NCI-H1048 (cell line): ENCODE data around the gene FBXO41.

ENCODE experiments used
- DNase-seq: peaks from one replicate; lab custom pipeline; 2025; lab: John Stamatoyannopoulos, UW

FBXO41 gene

DNA sequence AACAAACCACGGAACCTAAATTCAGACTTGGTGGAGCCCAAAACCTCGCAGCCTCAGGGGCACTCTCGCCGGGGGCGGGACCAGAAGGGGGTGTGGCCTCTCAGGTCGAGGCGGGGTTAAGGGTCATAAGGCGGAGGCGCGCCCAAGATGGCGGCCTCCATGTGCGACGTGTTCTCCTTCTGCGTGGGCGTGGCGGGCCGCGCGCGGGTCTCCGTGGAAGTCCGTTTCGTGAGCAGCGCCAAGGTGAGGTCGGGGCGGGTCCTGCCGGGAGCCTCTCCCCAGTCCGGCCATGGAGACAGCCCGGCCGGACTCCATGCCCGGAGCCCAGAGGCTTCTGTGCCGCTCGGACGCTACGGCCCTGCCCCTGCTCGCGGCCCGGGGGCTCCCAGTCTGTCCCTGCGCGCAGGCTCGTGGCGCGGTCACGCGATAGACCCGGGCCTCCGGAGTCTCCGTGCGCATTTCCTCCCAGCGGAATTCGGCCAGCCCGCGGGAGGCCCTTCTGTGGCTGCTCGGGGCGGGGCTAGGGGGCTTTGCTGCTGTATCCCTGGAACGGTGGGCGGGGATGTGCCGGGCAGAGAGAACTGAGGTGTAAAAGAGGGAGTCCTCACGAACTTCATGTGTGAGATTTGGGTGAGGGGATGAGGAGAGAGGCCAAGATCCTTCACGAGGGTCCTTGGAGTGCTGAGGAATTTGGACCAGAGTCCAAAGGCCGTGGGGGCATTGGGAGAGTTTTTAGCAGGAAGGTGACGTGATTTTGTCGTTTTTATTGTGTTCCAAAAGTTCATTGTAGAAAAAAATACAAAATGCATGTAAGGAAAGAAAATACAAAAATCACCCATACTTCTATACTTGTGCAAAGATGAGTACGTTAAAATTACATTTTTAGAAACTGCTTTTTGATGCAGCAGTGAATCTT lies 69.9 kb downstream of the FBXO41 start, which contains the start of gene SMYD5:
TSS of gene SMYD5 (plus strand) at position 126 of the 916 bp plus-strand sequence. CDS start at position 148, 22 bp downstream.
- DNase-seq: peak; percentile 21

DNA sequence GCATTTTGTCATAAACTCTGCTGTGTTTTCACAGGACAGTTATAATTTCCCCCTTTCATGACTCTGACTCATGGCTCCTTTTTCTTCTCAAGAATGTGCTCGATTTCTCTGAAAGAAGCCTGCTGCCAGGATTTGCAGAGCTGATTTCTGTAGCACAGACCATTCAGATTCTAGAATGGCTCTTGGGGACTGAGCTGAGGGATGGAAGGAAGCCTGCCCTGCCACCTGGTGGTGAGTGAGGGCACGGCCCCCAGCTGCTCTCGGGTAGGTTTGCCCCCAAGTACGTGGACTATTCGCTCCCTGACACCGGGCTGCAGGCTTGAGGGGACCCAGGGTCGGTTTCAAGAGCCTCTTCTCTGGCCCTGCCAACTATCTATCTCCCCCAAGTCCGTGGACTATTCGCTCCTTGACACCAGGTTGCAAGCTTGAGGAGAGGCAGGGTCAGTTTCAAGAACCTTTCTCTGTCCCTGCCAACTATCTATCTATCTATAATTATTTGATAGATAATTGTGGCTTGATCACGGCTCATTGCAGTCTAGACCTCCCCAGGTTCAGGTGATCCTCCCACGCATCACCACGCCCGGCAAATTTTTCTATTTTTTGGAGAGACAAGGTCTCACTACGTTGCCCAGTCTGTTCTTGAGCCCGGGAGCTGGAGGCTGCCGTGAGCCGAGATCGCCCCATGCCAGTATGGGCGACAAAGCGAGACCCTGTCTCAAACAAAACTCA lies 71.7 kb downstream of the FBXO41 start:
- no peak for DNase-seq

DNA sequence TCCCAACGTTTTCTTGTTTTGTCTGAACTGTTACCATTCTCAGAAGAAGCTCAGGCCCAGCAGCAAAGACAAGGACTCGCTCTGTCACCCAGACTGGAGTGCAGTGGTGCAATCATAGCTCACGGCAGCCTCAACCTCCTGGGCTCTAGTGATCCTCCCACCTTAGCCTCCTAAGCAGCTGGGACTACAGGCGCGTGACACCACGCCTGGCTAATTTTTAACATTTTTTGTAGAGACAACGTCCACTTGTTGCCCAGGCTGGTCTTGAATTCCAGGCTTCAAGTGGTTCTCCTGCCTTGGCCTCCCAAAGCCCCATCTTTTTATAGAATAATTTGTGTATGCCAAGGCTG lies 72.2 kb downstream of the FBXO41 start:
- no peak for DNase-seq

DNA sequence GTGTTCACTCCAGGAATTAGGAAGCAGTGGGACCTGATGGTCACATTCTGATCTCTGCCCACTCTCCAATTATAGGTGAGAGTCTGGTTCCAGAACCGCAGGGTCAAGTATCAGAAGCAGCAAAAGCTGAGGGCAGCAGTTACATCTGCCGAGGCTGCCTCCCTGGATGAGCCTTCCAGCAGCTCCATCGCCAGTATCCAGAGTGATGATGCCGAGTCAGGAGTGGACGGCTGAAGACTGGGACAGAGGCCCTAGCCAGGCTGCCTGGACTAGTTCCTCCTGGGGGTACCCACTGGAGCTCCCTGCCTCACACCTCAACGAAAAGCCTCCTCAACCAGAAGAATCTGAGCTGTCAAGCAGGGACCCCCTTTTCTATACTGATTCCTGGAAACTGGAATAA lies 73.6 kb downstream of the FBXO41 start:
- no peak for DNase-seq

DNA sequence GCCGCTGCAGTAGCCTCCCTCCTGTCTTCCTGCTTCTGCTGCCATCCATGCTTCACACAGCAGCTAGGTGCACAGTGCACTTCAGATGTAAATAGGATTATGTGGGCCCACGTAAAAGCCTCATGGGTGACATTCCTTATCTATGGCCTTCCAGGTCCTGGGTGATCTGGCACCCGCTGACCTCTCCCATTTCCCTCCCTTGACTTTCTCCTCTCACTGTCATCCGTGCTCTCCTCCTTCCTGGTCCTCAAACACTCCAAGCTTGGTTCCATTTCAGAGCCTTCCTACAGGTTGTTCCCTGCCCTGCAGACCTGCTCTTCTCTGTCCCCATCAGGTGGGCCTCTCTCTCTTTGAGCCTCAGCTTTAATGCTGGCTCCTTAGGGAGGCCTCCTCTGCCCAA lies 74.3 kb downstream of the FBXO41 start:
- no peak for DNase-seq

DNA sequence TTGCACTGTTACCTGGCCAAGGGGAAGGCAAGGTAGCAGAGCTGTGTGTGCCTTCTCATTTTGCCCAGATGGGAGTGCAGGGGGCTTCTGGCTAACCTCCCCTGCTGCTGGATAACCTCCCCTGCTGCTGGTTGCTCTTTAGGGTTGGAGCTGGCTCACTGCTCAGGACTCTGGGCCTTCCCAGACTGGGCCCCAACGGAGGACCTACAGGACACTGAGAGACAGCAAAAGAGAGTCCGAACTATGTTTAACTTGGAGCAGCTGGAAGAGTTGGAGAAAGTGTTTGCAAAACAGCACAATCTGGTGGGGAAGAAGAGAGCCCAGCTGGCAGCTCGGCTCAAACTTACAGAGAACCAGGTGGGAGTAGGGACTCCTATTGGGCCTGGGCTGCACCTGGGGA lies 76.0 kb downstream of the FBXO41 start:
- DNase-seq: no peak

DNA sequence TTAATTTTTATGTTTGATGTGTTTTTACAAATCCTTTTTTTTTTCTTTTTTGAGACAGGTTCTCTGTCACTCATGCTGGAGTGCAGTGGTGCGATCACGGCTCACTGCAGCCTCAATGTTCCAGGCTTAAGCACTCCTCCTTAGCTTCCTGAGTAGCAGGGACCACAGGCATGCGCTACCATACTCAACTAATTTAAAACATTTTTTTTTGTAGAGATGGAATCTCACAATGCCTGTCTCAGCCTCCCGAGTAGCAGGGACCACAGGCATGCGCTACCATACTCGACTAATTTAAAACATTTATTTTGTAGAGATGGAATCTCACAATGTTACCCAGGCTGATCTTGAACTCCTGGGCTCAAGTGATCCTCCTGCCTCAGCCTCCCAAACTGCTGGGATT lies 78.7 kb downstream of the FBXO41 start:
- no peak for DNase-seq
